Mesenteric fat pad (tissue), 1 donor: ENCODE data around the gene IKZF2. TPM values are rescaled to one million over a fixed set of nuclear protein-coding genes. Genes with fewer than 3 reads are reported as not detected.
"Not testable (repeated sequence)": the region's sequence is repeated elsewhere in the genome, so short reads cannot be mapped to it uniquely, and the experiment has no call there.

Experiments
- DNase-seq: peaks from one replicate; pipeline ENCODE4 v3.0.0-alpha.2; 2020; ENCODE audit warnings: low spot score
- total RNA-seq: library from RNA; stranded (reverse); fragmentation: NEBNext Ultra II Directional; extraction: Animal tissue kit (Norgen Biotek cat#: 25700); gene quantifications from one replicate; pipeline ENCODE4 v1.2.1, GENCODE V29; 2021
- donor health status: DM: yes; HTN: yes; CAD: no.

The IKZF2 gene
- total RNA-seq, 1 donor from 2014 or later: 7.6 TPM

DNA sequence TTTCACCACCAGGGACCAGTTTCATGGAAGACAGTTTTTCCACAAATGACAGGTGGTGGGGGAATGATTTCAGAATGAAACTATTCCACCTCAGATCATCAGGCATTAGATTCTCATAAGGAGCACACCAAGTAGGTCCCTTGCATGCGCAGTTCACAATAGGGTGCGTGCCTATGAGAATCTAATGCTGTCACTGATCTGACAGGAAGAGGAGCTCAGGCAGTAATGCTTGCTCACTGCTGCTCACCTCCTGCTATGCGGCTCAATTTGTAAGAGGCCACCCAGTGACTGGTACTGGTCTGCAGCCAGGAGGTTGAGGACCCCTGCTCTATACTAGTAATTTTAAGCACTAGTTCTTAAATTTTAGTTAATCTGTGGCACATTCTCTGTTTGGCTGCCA lies 107.8 kb downstream of the IKZF2 start:
- DNase-seq: no peak

DNA sequence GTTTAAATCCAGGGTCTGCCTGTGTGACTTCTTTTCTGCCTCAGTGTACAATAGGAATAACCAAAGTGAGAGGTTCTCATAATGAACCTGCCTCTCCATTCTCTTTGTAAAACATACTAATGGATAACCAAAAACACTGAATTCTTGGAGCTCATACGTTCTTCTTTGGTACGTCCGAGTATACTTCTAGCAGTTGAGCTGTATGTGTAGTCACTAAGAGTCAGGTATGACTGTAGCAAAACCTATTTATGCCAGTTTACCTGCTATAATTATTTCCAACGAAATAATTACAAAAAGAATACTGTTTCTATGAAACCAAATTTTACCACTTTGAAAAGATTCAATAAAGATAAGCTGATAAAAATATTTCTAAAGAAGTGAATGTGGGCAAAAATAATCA lies 109.2 kb downstream of the IKZF2 start:
- no peak for DNase-seq

GRCh38 chr2:213036836-213037235 lies 114.6 kb downstream of the IKZF2 start:
- no peak for DNase-seq

DNA sequence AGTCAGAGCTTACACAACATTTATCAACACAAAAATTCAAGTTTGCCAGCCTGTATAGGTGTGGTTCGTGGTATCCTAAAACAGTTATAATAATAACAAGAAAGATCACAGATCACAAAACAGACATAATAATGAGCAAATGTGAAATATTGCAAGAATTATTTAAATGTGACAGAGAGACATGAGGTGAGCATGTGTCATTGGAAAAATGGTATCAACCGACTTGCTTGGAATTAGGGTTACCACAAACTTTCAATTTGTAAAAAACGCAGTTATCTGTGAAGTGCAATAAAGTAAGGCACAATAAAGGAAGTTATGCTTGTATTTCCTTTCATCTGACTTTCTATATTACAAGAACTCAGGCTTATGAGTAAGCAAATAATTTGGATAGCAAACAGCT lies 116.8 kb downstream of the IKZF2 start:
- no peak for DNase-seq

DNA sequence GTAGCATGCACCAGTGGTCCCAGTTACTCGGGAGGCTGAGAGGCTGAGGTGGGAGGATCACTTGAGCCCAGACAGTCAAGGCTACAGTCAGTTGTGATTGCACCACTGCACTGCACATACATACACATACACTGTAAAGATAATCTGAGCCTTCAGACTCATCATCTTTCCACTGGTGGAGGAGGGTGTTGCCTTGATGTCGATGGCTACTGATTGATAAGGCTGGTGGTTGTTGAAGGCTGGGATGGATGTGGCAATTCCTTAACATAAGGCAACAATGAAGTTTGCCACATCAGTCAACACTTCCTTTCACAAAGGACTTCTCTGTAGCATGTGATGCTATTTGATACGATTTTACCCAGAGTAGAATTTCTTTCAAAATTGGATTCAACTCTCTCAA lies 118.8 kb downstream of the IKZF2 start:
- DNase-seq: no peak

DNA sequence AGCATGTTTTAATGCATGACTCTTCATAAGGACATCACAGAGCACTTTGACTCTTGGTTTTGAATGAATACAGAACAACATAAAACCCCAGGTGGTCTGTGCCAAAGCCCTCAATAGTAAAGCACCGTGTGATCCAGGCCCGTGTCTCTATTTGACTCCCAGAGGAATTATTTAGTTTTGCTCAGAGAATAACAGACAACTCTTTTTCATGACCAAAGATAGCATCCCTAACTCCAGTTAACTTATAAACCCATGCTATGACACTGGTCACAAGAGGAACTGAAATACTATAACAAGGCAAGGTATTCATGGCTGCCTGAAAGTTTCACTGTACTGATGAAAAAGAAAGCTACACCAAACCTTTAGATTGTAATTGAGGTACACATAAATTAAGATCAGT lies 128.4 kb downstream of the IKZF2 start:
- no peak for DNase-seq

DNA sequence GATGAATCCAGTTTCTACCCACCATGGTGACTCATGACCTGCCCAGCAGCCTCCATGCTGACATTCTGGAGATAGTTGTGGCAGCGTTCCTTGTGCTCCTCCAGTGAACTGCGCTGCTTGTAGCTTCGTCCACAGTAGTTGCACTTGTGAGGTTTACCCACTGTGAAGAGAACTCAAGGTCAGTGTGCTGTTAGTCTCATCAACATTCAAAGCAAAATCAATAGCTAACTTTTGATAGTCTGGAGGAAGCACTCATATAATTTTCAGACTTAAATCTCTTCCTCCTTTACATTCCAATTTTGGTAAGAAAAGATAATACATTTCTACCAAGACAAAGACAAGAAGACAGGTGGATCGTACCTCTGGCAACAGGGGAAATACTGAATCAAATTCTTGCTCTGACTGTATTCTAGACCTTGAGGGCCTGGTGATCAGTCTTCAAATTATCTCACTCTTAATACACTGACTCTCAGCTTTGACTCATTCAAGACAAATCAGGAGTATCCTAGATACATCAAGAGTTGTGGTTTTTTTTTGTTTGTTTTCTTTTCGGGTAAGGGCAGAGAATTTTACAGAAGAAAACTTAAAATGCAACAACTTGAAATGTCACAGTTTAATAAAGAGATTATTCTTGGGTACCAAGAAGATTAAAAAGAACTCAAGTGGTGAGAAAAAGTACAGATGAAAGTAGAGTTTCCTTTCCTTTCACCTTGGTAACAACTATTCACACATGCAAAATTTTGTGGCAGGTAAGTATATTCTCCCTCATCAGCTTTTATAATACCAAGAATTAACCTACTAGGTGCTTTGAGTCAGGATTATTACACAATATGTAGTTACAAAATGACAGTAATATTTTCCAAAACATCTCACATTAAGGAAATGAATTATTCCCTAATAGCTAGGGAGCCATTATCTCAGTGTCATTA lies 129.2 kb downstream of the IKZF2 start:
- no peak for DNase-seq

GRCh38 chr2:213020913-213021312 lies 130.5 kb downstream of the IKZF2 start:
- not testable (repeated sequence) for DNase-seq

DNA sequence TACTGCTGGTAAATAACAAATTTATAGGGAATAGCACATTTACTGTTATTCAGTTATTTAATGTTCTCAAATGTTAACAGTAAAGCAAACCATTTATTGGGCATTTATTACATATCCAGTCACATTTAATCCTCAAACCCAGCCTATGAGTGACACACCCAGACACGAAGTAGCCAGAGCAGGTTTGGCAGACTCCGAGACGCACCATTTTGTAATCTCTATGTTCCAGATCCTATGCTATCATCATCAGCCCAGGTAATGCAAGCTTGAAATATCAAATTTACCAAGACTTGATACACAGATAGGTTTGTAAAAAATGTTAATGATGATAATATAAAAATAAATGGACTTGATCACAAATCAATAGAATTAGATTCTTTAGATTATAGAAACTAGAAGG lies 131.1 kb downstream of the IKZF2 start:
- no peak for DNase-seq

- no peak for DNase-seq
These were observed 132.0 kb downstream of the IKZF2 start for GRCh38 chr2:213019368-213019767.

GRCh38 chr2:213018340-213018901 lies 133.0 kb downstream of the IKZF2 start:
- no peak for DNase-seq

DNA sequence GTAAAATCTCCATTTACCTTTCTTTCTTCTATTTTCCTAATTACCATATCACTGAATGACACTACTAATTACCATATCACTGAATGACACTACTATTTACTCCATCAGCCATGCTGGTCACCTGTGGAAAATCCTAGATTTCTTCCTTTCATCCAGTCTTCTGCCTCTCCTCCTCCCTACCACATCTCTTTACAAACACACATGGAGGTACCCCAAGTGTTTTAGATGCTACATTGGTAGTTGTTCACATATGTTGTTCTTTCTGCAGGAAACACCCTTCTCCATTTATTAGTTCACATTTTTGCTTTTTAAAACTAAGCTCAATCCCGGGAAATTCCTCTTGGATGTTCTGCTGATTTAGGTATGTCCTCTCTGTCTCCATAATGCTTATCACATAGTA lies 134.0 kb downstream of the IKZF2 start:
- DNase-seq: no peak

DNA sequence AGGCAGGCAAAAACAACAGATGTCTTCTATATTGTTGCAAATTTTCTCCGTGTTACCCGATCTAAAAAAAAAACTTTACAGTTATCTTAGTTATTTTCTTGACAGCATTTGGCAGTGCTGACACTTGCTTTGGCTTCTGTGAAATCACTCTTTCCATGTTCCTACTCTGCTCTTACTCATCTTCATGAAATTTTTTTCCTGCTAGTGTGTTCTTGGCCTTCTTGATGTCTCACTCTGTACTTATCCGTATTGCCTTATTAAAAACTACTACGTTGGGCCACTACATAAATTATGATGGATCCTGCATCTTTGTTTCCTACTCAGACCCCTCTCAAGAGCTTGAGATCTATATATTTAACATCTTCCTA lies 134.4 kb downstream of the IKZF2 start:
- DNase-seq: no peak

- DNase-seq: no peak
These were observed 135.0 kb downstream of the IKZF2 start for GRCh38 chr2:213016166-213016983.

DNA sequence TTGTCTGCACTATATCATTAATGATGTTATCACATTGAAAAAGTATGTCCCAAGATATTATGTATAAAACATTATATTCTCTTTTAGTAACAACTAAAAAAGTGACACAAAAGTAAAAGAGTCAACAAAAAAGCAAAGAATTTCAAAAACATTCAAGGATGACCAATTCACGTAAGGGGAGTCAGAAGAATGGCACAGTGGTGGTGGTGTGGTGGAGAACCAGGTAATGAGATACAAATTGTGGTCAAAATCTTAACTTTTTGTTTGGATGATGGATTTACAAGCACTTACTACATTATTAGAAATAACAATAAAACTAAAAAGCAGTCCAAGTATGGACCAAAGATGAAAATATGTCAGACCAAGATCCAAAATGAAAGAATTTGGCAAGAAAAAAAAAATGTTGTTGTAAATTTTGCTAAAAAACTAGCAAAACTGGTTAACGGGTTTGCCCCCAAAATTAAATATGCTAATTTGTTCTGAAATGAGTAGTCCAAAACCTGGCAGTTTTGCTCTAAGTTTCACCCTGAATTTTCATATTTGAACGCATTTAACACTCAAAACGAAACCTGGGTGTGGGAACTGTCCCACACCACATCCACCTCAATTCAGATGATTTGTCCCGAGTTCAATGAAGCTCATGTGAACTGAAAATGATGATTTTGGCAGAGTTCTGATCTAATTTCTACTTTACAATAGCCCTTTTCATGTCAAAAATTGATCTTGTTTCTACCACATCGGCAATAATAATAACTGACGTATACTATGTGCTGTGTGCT lies 135.8 kb downstream of the IKZF2 start:
- DNase-seq: no peak

DNA sequence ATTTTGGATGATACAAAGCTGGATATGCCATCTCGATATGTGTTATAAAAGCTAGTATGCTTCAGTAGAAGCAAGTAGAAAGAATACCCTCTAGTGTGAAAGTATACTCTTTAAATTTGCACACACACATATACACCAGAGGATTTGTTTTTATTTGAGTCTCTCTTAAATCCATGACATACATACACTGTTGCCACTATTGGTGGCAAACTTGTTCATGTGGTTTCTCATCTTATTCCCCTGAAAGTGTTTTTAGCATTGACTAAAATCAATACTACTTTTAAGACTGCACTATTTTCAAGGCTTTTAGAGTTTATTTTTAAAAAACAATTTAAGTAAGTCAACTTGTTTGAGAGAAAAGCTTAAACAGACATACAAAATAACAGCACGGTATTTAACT lies 137.4 kb downstream of the IKZF2 start:
- DNase-seq: no peak

GRCh38 chr2:213011505-213011904 lies 139.9 kb downstream of the IKZF2 start:
- no peak for DNase-seq

DNA sequence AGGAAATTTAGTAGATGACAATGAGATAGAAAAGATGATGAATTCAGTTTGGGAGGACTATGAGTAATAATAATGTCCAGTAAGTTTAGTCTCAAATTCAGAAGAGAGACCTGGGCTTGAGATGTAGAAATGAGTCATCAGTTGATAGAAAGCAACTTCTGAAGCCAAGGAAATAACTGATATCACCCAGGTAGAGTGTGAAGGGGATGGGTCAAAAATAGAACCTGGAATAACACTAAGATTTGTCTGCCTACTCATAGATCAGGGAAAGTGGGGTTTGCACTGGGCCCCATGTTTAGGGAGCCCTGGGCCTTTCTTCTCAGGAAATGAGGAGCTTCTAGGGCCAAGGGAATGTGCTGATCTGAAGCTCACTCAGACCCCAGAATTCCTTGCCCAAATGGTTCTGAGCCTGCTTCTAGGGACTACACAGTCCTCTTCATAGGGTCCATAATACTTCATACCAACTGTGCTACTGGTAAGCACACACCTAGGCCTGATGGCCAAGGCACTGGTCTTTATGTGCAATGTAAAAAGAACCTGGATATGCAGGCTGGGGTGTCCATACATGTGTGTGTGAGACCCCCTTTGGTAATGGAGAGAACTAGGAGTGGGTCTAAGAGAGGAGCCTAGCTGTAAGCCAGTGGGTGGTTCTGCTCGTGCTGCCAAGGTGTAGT lies 141.2 kb downstream of the IKZF2 start:
- no peak for DNase-seq

DNA sequence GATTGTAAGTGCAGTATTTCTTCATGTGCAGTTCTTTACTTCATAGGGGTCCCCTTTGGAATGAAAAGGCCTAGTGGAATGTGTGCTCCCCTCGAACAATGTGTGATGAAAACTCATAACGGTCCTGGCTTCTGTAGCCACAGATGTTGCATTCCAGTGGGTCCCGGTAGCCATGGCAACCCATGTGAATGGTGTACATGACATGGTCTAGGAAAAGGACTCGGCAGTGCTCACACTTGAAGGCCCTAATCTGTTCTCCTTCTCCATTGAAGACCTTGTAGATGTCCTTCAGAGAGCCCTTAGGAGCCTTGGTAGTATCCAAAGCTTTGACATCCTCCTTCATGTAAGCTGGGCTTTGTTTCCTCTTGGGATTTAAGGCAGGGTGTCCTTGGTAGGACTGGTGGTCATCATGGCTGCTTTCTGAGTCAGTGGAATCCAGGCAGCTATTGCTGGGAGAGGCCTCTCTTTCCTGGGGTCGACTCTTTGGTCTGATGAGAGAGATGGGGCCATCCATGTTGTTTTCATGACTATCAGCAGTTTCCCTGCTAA lies 144.0 kb downstream of the IKZF2 start:
- DNase-seq: no peak

- DNase-seq: no peak
These were observed 147.1 kb downstream of the IKZF2 start for GRCh38 chr2:213004197-213004821.
